ENCODE results near the gene HHAT.

Gene HHAT

GRCh38 chr1:210691039-210691610 is 362.4 kb downstream of the HHAT start:
- no peaks in the 10 kb centered on the region for H3K27me3 ChIP-seq (ENCODE audit: insufficient read depth, low read length)
- H3K9me3 ChIP-seq (ENCODE audit: low read length): no peaks in the 10 kb centered on the region
- no peak overlapping the region for H3K4me3 ChIP-seq (ENCODE audit: low read depth, low read length, poor library complexity, severe bottlenecking)
- no peaks in the 10 kb centered on the region for H3F3A ChIP-seq (ENCODE audit: insufficient read depth, low read length)
- H3K4me2 ChIP-seq (ENCODE audit: low read length): no peak overlapping the region
- H3K27ac ChIP-seq (ENCODE audit: low read depth, low read length, poor library complexity, severe bottlenecking): no peak overlapping the region
- no peaks in the 10 kb centered on the region for H3K36me3 ChIP-seq (ENCODE audit: insufficient read depth, low read length)
- H3K9ac ChIP-seq (ENCODE audit: low read length): no peak overlapping the region
- no peak for TF ChIP-seq EZH2 (IDR thresholded peaks at IDR 0.05; ENCODE audit: borderline replicate concordance, low read length)
- no peak for TF ChIP-seq CTCF (IDR thresholded peaks at IDR 0.05; ENCODE audit: low read length)
- H4K20me1 ChIP-seq (ENCODE audit: insufficient read depth, low read length): no peaks in the 10 kb centered on the region
- no peaks in the 10 kb centered on the region for H3K9me2 ChIP-seq (ENCODE audit: low read depth, low read length)
- H2AFZ ChIP-seq (ENCODE audit: low read length): no peak overlapping the region
- no peaks in the 10 kb centered on the region for H3K79me2 ChIP-seq (ENCODE audit: insufficient read depth, low read length)
- no peaks in the 10 kb centered on the region for H3K4me1 ChIP-seq (ENCODE audit: insufficient read depth, low read length, severe bottlenecking)

- Histone ChIP-seq H3K9ac (ENCODE audit: low read length) (no peak overlapping the region), H3K9me3 (ENCODE audit: low read length) (no peaks in the 10 kb centered on the region), H3K4me2 (ENCODE audit: low read length) (no peak overlapping the region), H3K4me1 (ENCODE audit: insufficient read depth, low read length, severe bottlenecking) (no peaks in the 10 kb centered on the region), H3F3A (ENCODE audit: insufficient read depth, low read length) (no peaks in the 10 kb centered on the region), H3K4me3 (ENCODE audit: low read depth, low read length, poor library complexity, severe bottlenecking) (no peak overlapping the region), H4K20me1 (ENCODE audit: insufficient read depth, low read length) (no peaks in the 10 kb centered on the region), H3K27me3 (ENCODE audit: insufficient read depth, low read length) (no peaks in the 10 kb centered on the region), H3K36me3 (ENCODE audit: insufficient read depth, low read length) (no peaks in the 10 kb centered on the region), H3K9me2 (ENCODE audit: low read depth, low read length) (no peaks in the 10 kb centered on the region), H2AFZ (ENCODE audit: low read length) (no peak overlapping the region), H3K79me2 (ENCODE audit: insufficient read depth, low read length) (no peaks in the 10 kb centered on the region), H3K27ac (ENCODE audit: low read depth, low read length, poor library complexity, severe bottlenecking) (no peak overlapping the region)
- TF ChIP-seq EZH2 (IDR thresholded peaks at IDR 0.05; ENCODE audit: borderline replicate concordance, low read length): no peak
- TF ChIP-seq CTCF (IDR thresholded peaks at IDR 0.05; ENCODE audit: low read length): no peak
Measured at GRCh38 chr1:210692796-210693195, 364.1 kb downstream of the HHAT start.

GRCh38 chr1:210695026-210695425 is 366.3 kb downstream of the HHAT start:
- no peak overlapping the region for H2AFZ ChIP-seq (ENCODE audit: low read length)
- H3K4me2 ChIP-seq (ENCODE audit: low read length): no peak overlapping the region
- H3F3A ChIP-seq (ENCODE audit: insufficient read depth, low read length): no peaks in the 10 kb centered on the region
- H3K9ac ChIP-seq (ENCODE audit: low read length): no peak overlapping the region
- no peaks in the 10 kb centered on the region for H3K9me2 ChIP-seq (ENCODE audit: low read depth, low read length)
- H3K79me2 ChIP-seq (ENCODE audit: insufficient read depth, low read length): no peaks in the 10 kb centered on the region
- no peaks in the 10 kb centered on the region for H3K9me3 ChIP-seq (ENCODE audit: low read length)
- H3K4me3 ChIP-seq (ENCODE audit: low read depth, low read length, poor library complexity, severe bottlenecking): no peak overlapping the region
- H3K4me1 ChIP-seq (ENCODE audit: insufficient read depth, low read length, severe bottlenecking): no peaks in the 10 kb centered on the region
- H3K27ac ChIP-seq (ENCODE audit: low read depth, low read length, poor library complexity, severe bottlenecking): no peak overlapping the region
- no peaks in the 10 kb centered on the region for H3K27me3 ChIP-seq (ENCODE audit: insufficient read depth, low read length)
- TF ChIP-seq CTCF (IDR thresholded peaks at IDR 0.05; ENCODE audit: low read length) (no peak), EZH2 (IDR thresholded peaks at IDR 0.05; ENCODE audit: borderline replicate concordance, low read length) (no peak)
- no peaks in the 10 kb centered on the region for H4K20me1 ChIP-seq (ENCODE audit: insufficient read depth, low read length)
- no peaks in the 10 kb centered on the region for H3K36me3 ChIP-seq (ENCODE audit: insufficient read depth, low read length)

All from OCI-LY1 (cell line).